HepG2 (cell line): ENCODE data around the gene ADAT3. TPM values are rescaled to one million over a fixed set of nuclear protein-coding genes. Genes with fewer than 3 reads are reported as not detected.

ENCODE experiments used
- EEA1 ChIP-seq: sonication (generic); formaldehyde crosslinking; IDR thresholded peaks from 2 replicates; pipeline ENCODE4 v1.5.1; 2020; ENCODE audit warnings: mild to moderate bottlenecking, missing genetic modification reagents, borderline replicate concordance
- EED ChIP-seq: sonication (generic); formaldehyde crosslinking; IDR thresholded peaks from 2 replicates; pipeline ENCODE4 v1.5.0; 2020; ENCODE audit warnings: mild to moderate bottlenecking, missing genetic modification reagents
- JUNB ChIP-seq: sonication (generic); formaldehyde crosslinking; IDR thresholded peaks from 2 replicates; pipeline ENCODE4 v1.8.0; 2022; ENCODE audit warnings: missing genetic modification reagents, mild to moderate bottlenecking, borderline replicate concordance
- KDM3A ChIP-seq: IDR thresholded peaks from 2 replicates; pipeline ENCODE4 v1.6.1; 2018; ENCODE audit warnings: low read depth, missing compliant biosample characterization
- MTA1 ChIP-seq: sonication (generic); formaldehyde crosslinking; IDR thresholded peaks from 2 replicates; pipeline ENCODE4 v1.4.0; 2020; ENCODE audit warnings: missing genetic modification reagents, mild to moderate bottlenecking, borderline replicate concordance
- NR2C2 ChIP-seq: sonication (generic); formaldehyde crosslinking; IDR thresholded peaks from 2 replicates; pipeline ENCODE4 v1.4.0; 2020; ENCODE audit warnings: missing genetic modification reagents, mild to moderate bottlenecking, moderate library complexity, borderline replicate concordance
- RARA ChIP-seq: IDR thresholded peaks from 2 replicates; pipeline ENCODE4 v1.6.1; 2016; ENCODE audit warnings: missing genetic modification reagents, missing compliant biosample characterization
- RBFOX2 ChIP-seq: fragments of 200-400 bp; formaldehyde crosslinking; IDR thresholded peaks from 2 replicates; pipeline ENCODE4 v1.6.1; 2017; ENCODE audit warnings: low read depth, mild to moderate bottlenecking, low read length
- RXRA ChIP-seq: sonication (generic); formaldehyde crosslinking; IDR thresholded peaks from 2 replicates; pipeline ENCODE4 v1.5.1; 2020; ENCODE audit warnings: missing genetic modification reagents
- SKIL ChIP-seq: sonication (generic); formaldehyde crosslinking; IDR thresholded peaks from 2 replicates; pipeline ENCODE4 v1.8.0; 2022; ENCODE audit warnings: missing genetic modification reagents, mild to moderate bottlenecking, moderate library complexity, borderline replicate concordance
- SP4 ChIP-seq: sonication (generic); formaldehyde crosslinking; IDR thresholded peaks from 2 replicates; pipeline ENCODE4 v1.8.1; 2023; ENCODE audit warnings: mild to moderate bottlenecking, missing genetic modification reagents
- TSC22D2 ChIP-seq: sonication (generic); formaldehyde crosslinking; IDR thresholded peaks from 2 replicates; pipeline ENCODE4 v1.5.1; 2020; ENCODE audit warnings: missing genetic modification reagents, mild to moderate bottlenecking, borderline replicate concordance
- XRCC5 ChIP-seq: fragments of 200-400 bp; formaldehyde crosslinking; optimal IDR thresholded peaks from 2 replicates; pipeline ENCODE3; 2017; ENCODE audit warnings: mild to moderate bottlenecking, low read length
- ZFX ChIP-seq: sonication (generic); formaldehyde crosslinking; IDR thresholded peaks from 2 replicates; pipeline ENCODE4 v1.4.0; 2020; ENCODE audit warnings: mild to moderate bottlenecking, low read depth, missing genetic modification reagents, moderate library complexity
- ZNF318 ChIP-seq: sonication (generic); formaldehyde crosslinking; IDR thresholded peaks from 2 replicates; pipeline ENCODE4 v1.4.0; 2020; ENCODE audit warnings: mild to moderate bottlenecking, missing genetic modification reagents
- ZNF337 ChIP-seq: sonication (generic); formaldehyde crosslinking; IDR thresholded peaks from 2 replicates; pipeline ENCODE4 v1.5.1; 2020; ENCODE audit warnings: missing genetic modification reagents, low read depth, mild to moderate bottlenecking, borderline replicate concordance
- polyA plus RNA-seq, 8 experiments: library from polyadenylated mRNA; depleted of rRNA in 3 of 8; stranded (reverse) in 7 of 8; unstranded in 1 of 8; fragments of >200 nt; fragmentation: Illumina TruSeq in 4 of 8; extraction: Trizol in 4 of 8; gene quantifications; 2 replicates each; pipeline versions ENCODE4 v1.2.1 to v1.2.3, GENCODE V29; 2011 to 2016; ENCODE audit warnings: low read depth in 4 of 8, missing spikeins in 1 of 8, mixed read lengths in 1 of 8; ENCODE audit not compliant: insufficient read depth in 1 of 8
- total RNA-seq, 5 experiments: library from RNA; depleted of rRNA; stranded (reverse); fragments of >200 nt; fragmentation: Illumina TruSeq; extraction: Trizol; gene quantifications; 2 replicates each; pipeline ENCODE4 v1.2.3, GENCODE V29; 2016; ENCODE audit warnings: low read depth in 1 of 5
- TF ChIP-seq, protein P1 (sequence below): sonication (generic); formaldehyde crosslinking; IDR thresholded peaks from 2 replicates; pipeline ENCODE4 v1.4.0; 2020; ENCODE audit warnings: missing genetic modification reagents, borderline replicate concordance

ADAT3 gene
- total and polyA plus RNA-seq, 2 of the 13 experiments (the other 11 are each of a cell fraction or from before 2014, with no cell fraction given): 0.95 to 3.5 TPM

- TF ChIP-seq SKIL (CRISPR knock-in tag): peak; percentile 73
- 0 out of 2 replicates have a peak, but pooled peaks have one; percentile 58 for TF ChIP-seq KDM3A (CRISPR knock-in tag)
- TF ChIP-seq ZFX (CRISPR knock-in tag): peak; percentile 41; the same call in 1 of the 2 replicates
- peak; percentile 60 for TF ChIP-seq RBFOX2
- no peak for TF ChIP-seq EED
- TF ChIP-seq XRCC5: peak; percentile 37
- TF ChIP-seq ZNF318 (CRISPR knock-in tag): no peak
- peak; percentile 40; the same call in 1 of the 2 replicates for TF ChIP-seq MTA1 (CRISPR knock-in tag)
- TF ChIP-seq RXRA (CRISPR knock-in tag): peak; percentile 100
- no peak for TF ChIP-seq TSC22D2 (CRISPR knock-in tag)
- TF ChIP-seq ZNF337 (CRISPR knock-in tag): no peak
- TF ChIP-seq NR2C2 (CRISPR knock-in tag): peak; percentile 53
- TF ChIP-seq JUNB: no peak
- peak; percentile 65; the same call in 1 of the 2 replicates for TF ChIP-seq SP4 (CRISPR knock-in tag)
- no peak for TF ChIP-seq EEA1 (CRISPR knock-in tag)
- TF ChIP-seq, protein P1, sequence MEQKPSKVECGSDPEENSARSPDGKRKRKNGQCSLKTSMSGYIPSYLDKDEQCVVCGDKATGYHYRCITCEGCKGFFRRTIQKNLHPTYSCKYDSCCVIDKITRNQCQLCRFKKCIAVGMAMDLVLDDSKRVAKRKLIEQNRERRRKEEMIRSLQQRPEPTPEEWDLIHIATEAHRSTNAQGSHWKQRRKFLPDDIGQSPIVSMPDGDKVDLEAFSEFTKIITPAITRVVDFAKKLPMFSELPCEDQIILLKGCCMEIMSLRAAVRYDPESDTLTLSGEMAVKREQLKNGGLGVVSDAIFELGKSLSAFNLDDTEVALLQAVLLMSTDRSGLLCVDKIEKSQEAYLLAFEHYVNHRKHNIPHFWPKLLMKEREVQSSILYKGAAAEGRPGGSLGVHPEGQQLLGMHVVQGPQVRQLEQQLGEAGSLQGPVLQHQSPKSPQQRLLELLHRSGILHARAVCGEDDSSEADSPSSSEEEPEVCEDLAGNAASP: peak; percentile 99
- TF ChIP-seq RARA (CRISPR knock-in tag): peak; percentile 93
Observed at GRCh38 chr19:1856698-1857603, 48.2 kb upstream of the ADAT3 start (continued).
